ENCODE results near the gene IGLON5.

DNA sequence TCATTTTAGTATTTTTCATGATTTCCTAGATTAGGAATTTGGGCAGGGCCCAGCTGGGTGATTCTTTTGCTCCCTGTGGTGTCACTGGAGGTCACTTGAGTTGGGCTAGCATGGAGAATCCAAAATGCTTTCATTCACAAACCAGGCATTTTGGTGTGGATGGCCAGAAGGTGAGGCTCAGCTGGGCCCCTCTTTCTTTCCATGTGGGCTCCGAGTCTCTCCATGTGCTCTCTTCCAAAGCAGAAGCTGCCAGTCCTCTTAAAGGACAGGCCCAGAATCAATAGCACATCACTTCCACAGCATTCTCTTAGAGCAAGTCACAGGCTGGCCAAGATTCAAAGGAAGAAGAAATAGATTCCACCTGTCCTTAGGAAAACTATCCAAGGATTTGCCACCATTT, 21.8 kb upstream of the IGLON5 start:
- TF ChIP-seq, protein P1, sequence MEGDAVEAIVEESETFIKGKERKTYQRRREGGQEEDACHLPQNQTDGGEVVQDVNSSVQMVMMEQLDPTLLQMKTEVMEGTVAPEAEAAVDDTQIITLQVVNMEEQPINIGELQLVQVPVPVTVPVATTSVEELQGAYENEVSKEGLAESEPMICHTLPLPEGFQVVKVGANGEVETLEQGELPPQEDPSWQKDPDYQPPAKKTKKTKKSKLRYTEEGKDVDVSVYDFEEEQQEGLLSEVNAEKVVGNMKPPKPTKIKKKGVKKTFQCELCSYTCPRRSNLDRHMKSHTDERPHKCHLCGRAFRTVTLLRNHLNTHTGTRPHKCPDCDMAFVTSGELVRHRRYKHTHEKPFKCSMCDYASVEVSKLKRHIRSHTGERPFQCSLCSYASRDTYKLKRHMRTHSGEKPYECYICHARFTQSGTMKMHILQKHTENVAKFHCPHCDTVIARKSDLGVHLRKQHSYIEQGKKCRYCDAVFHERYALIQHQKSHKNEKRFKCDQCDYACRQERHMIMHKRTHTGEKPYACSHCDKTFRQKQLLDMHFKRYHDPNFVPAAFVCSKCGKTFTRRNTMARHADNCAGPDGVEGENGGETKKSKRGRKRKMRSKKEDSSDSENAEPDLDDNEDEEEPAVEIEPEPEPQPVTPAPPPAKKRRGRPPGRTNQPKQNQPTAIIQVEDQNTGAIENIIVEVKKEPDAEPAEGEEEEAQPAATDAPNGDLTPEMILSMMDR (optimal IDR thresholded peaks at IDR 0.05 in 1 of 3, IDR thresholded peaks at IDR 0.05 in 1 of 3, conservative IDR thresholded peaks at IDR 0.05 in 1 of 3; ENCODE audit: extremely low read depth in 1 of 3, insufficient read depth in 2 of 3, low read length in 3 of 3): no peak
- TF ChIP-seq EZH2 (IDR thresholded peaks at IDR 0.05; ENCODE audit: low read length): no peak
